Astrocyte (in vitro differentiated cells and primary cell): ENCODE results near the gene PRRG2. TPM values are rescaled to one million over a fixed set of nuclear protein-coding genes. Genes with fewer than 3 reads are reported as not detected.

Experiments
- DNase-seq: peaks from one replicate; pipeline ENCODE4 v3.0.0-alpha.2; 2010; ENCODE audit warnings: low read depth
- FAIRE-seq: peaks from 2 replicates; lab custom pipeline; 2011; peaks lifted over from hg19 to GRCh38; lab: Jason Lieb, UNC
- H2AFZ ChIP-seq: 2 replicates; pipeline ENCODE4 v1.6.0; 2012; ENCODE audit warnings: low read depth, low read length, inconsistent platforms
- H3K27ac ChIP-seq: 2 replicates; pipeline ENCODE4 v1.5.1; 2011; ENCODE audit warnings: low read depth, low read length, inconsistent platforms
- H3K27me3 ChIP-seq: 2 replicates; pipeline ENCODE4 v1.6.0; 2011; ENCODE audit warnings: low read length, inconsistent platforms; ENCODE audit not compliant: insufficient read depth
- H3K36me3 ChIP-seq: 2 replicates; pipeline ENCODE4 v1.5.1; 2011; ENCODE audit warnings: low read length, inconsistent platforms; ENCODE audit not compliant: insufficient read depth
- H3K4me1 ChIP-seq: 2 replicates; pipeline ENCODE4 v1.5.1; 2011; ENCODE audit warnings: low read length, inconsistent platforms; ENCODE audit not compliant: insufficient read depth
- H3K4me2 ChIP-seq: 2 replicates; pipeline ENCODE4 v1.6.0; 2012; ENCODE audit warnings: low read length, inconsistent platforms
- H3K4me3 ChIP-seq: 2 replicates; pipeline ENCODE4 v1.5.1; 2011; ENCODE audit warnings: low read depth, mild to moderate bottlenecking, low read length, inconsistent platforms; ENCODE audit not compliant: insufficient read depth
- H3K79me2 ChIP-seq: 2 replicates; pipeline ENCODE4 v1.6.0; 2012; ENCODE audit warnings: mild to moderate bottlenecking, low read length, inconsistent platforms; ENCODE audit not compliant: insufficient read depth
- H3K9ac ChIP-seq: 2 replicates; pipeline ENCODE4 v1.6.0; 2012; ENCODE audit warnings: mild to moderate bottlenecking, low read length, inconsistent platforms
- H3K9me3 ChIP-seq: 2 replicates; pipeline ENCODE4 v1.5.1; 2012; ENCODE audit warnings: low read depth, mild to moderate bottlenecking, low read length, inconsistent platforms; ENCODE audit not compliant: insufficient read depth
- H4K20me1 ChIP-seq: 2 replicates; pipeline ENCODE4 v1.6.0; 2012; ENCODE audit warnings: low read length, inconsistent platforms; ENCODE audit not compliant: insufficient read depth
- H3K27ac Mint-ChIP-seq: one replicate; pipeline ENCODE4 v1.8.0; 2021; ENCODE audit warnings: mild to moderate bottlenecking, mixed read lengths; ENCODE audit not compliant: unreplicated experiment
- H3K27me3 Mint-ChIP-seq: one replicate; pipeline ENCODE4 v1.8.0; 2021; ENCODE audit warnings: low read depth, mixed read lengths; ENCODE audit not compliant: unreplicated experiment
- H3K36me3 Mint-ChIP-seq: one replicate; pipeline ENCODE4 v1.8.0; 2021; ENCODE audit warnings: low read depth, mixed read lengths; ENCODE audit not compliant: unreplicated experiment
- H3K4me1 Mint-ChIP-seq: one replicate; pipeline ENCODE4 v1.8.0; 2021; ENCODE audit warnings: low read depth, mixed read lengths; ENCODE audit not compliant: unreplicated experiment
- H3K4me3 Mint-ChIP-seq: one replicate; pipeline ENCODE4 v1.8.0; 2021; ENCODE audit warnings: mild to moderate bottlenecking, moderate library complexity, mixed read lengths; ENCODE audit not compliant: unreplicated experiment
- H3K9me3 Mint-ChIP-seq: one replicate; pipeline ENCODE4 v1.8.0; 2021; ENCODE audit warnings: mild to moderate bottlenecking, mixed read lengths; ENCODE audit not compliant: unreplicated experiment
- CTCF ChIP-seq: IDR thresholded peaks from 2 replicates; pipeline ENCODE4 v1.5.1; 2011; ENCODE audit warnings: low read depth, mild to moderate bottlenecking, inconsistent platforms, low read length, moderate library complexity; ENCODE audit not compliant: insufficient read depth
- EZH2 ChIP-seq: IDR thresholded peaks from 2 replicates; pipeline ENCODE4 v1.6.1; 2012; ENCODE audit warnings: mild to moderate bottlenecking, low read length, inconsistent platforms; ENCODE audit not compliant: insufficient read depth
- total RNA-seq: library from RNA; stranded (reverse); gene quantifications from 2 replicates; pipeline ENCODE4 v1.2.1, GENCODE V29; 2021

The PRRG2 gene
- total RNA-seq, 1 donor from 2014 or later = 1.3 TPM

- no peak overlapping the region for H3K4me2 ChIP-seq
- TF ChIP-seq EZH2 (no peak), CTCF (no peak)
- Mint-ChIP-seq H3K4me1 (peaks cover 3% of the 10 kb centered on the region), H3K36me3 (peaks cover 17% of the 10 kb centered on the region), H3K27me3 (no peaks in the 10 kb centered on the region), H3K9me3 (no peaks in the 10 kb centered on the region), H3K4me3 (no peak overlapping the region), H3K27ac (no peak overlapping the region)
- H3K9me3 ChIP-seq = no peaks in the 10 kb centered on the region
- peaks cover 2% of the 10 kb centered on the region for H3K79me2 ChIP-seq
- FAIRE-seq (no peak), DNase-seq (no peak)
- H3K27me3 ChIP-seq = no peaks in the 10 kb centered on the region
- peaks cover 13% of the 10 kb centered on the region for H3K36me3 ChIP-seq
- peaks cover 23% of the 10 kb centered on the region for H4K20me1 ChIP-seq
- H3K27ac ChIP-seq = no peak overlapping the region
- H3K9ac ChIP-seq = no peak overlapping the region
- H2AFZ ChIP-seq = no peak overlapping the region
- no peak overlapping the region for H3K4me3 ChIP-seq
- H3K4me1 ChIP-seq = no peaks in the 10 kb centered on the region
Observed at GRCh38 chr19:49624967-49625910, 44.1 kb downstream of the PRRG2 start.

- Histone ChIP-seq H3K4me1 (peaks cover 6% of the 10 kb centered on the region), H3K4me2 (no peak overlapping the region), H3K9me3 (no peaks in the 10 kb centered on the region), H3K4me3 (no peak overlapping the region), H3K79me2 (no peaks in the 10 kb centered on the region), H3K27ac (no peak overlapping the region), H4K20me1 (peaks cover 28% of the 10 kb centered on the region), H3K36me3 (peaks cover 13% of the 10 kb centered on the region), H3K27me3 (no peaks in the 10 kb centered on the region), H3K9ac (no peak overlapping the region), H2AFZ (no peak overlapping the region)
- H3K4me3 Mint-ChIP-seq = no peak overlapping the region
- no peak for DNase-seq
- H3K27me3 Mint-ChIP-seq = no peaks in the 10 kb centered on the region
- peaks cover 3% of the 10 kb centered on the region for H3K4me1 Mint-ChIP-seq
- FAIRE-seq = no peak
- no peak overlapping the region for H3K27ac Mint-ChIP-seq
- no peaks in the 10 kb centered on the region for H3K9me3 Mint-ChIP-seq
- TF ChIP-seq CTCF (no peak), EZH2 (no peak)
- peaks cover 17% of the 10 kb centered on the region for H3K36me3 Mint-ChIP-seq
Observed at GRCh38 chr19:49626226-49626625, 45.1 kb downstream of the PRRG2 start.

- Mint-ChIP-seq H3K36me3 (peaks cover 11% of the 10 kb centered on the region), H3K4me1 (peaks cover 1% of the 10 kb centered on the region), H3K27ac (no peak overlapping the region), H3K27me3 (no peaks in the 10 kb centered on the region), H3K4me3 (no peak overlapping the region), H3K9me3 (no peaks in the 10 kb centered on the region)
- H3K4me3 ChIP-seq = no peak overlapping the region
- DNase-seq = no peak
- H4K20me1 ChIP-seq = peaks cover 7% of the 10 kb centered on the region
- H3K9me3 ChIP-seq = no peaks in the 10 kb centered on the region
- no peak for FAIRE-seq
- H3K4me2 ChIP-seq = no peak overlapping the region
- H3K27me3 ChIP-seq = no peaks in the 10 kb centered on the region
- peaks cover 7% of the 10 kb centered on the region for H3K4me1 ChIP-seq
- no peak overlapping the region for H3K9ac ChIP-seq
- H3K36me3 ChIP-seq = peaks cover 4% of the 10 kb centered on the region
- TF ChIP-seq CTCF (no peak), EZH2 (no peak)
- H3K79me2 ChIP-seq = no peaks in the 10 kb centered on the region
- H3K27ac ChIP-seq = no peak overlapping the region
- H2AFZ ChIP-seq = no peak overlapping the region
Observed at GRCh38 chr19:49629659-49630058, 48.5 kb downstream of the PRRG2 start.
